HepG2 (cell line): ENCODE data around the gene YPEL3. TPM values are rescaled to one million over a fixed set of nuclear protein-coding genes. Genes with fewer than 3 reads are reported as not detected.
A peak's percentile ranks its signal among the peaks of the same experiment; 100 is the strongest.

Experiments
- AHR ChIP-seq: IDR thresholded peaks from 2 replicates; pipeline ENCODE4 v1.6.1; 2018; ENCODE audit warnings: missing genetic modification reagents, missing compliant biosample characterization
- JARID2 ChIP-seq: sonication (generic); formaldehyde crosslinking; IDR thresholded peaks from 2 replicates; pipeline ENCODE4 v1.8.1; 2023; ENCODE audit warnings: missing genetic modification reagents, inconsistent platforms; ENCODE audit not compliant: insufficient replicate concordance
- MTA1 ChIP-seq: sonication (generic); formaldehyde crosslinking; IDR thresholded peaks from 2 replicates; pipeline ENCODE4 v1.4.0; 2020; ENCODE audit warnings: missing genetic modification reagents, mild to moderate bottlenecking, borderline replicate concordance
- MXD4 ChIP-seq: IDR thresholded peaks from 2 replicates; pipeline ENCODE4 v1.6.1; 2016; ENCODE audit warnings: mild to moderate bottlenecking, missing biosample characterization, missing genetic modification reagents
- NAIF1 ChIP-seq: sonication (generic); formaldehyde crosslinking; IDR thresholded peaks from 2 replicates; pipeline ENCODE4 v1.5.0; 2020; ENCODE audit warnings: mild to moderate bottlenecking, missing genetic modification reagents, borderline replicate concordance
- NCOR1 ChIP-seq: fragments of 200-600 bp; sonication (generic); IDR thresholded peaks from 2 replicates; pipeline ENCODE4 v1.7.0; 2017; ENCODE audit warnings: antibody characterized with exemption, low read length, borderline replicate concordance
- PHB2 ChIP-seq: fragments of 450-650 bp; IDR thresholded peaks from 2 replicates; pipeline ENCODE4 v1.6.1; 2018; ENCODE audit not compliant: partially characterized antibody
- XRCC5 ChIP-seq: fragments of 200-400 bp; formaldehyde crosslinking; optimal IDR thresholded peaks from 2 replicates; pipeline ENCODE3; 2017; ENCODE audit warnings: mild to moderate bottlenecking, low read length
- ZBTB3 ChIP-seq: sonication (generic); formaldehyde crosslinking; IDR thresholded peaks from 2 replicates; pipeline ENCODE4 v1.4.0; 2020; ENCODE audit warnings: low read depth, mild to moderate bottlenecking, moderate library complexity, missing genetic modification reagents, borderline replicate concordance
- ZNF225 ChIP-seq: sonication (generic); formaldehyde crosslinking; IDR thresholded peaks from 2 replicates; pipeline ENCODE4 v1.4.0; 2020; ENCODE audit warnings: mild to moderate bottlenecking, missing genetic modification reagents
- ZNF326 ChIP-seq: sonication (generic); formaldehyde crosslinking; IDR thresholded peaks from 2 replicates; pipeline ENCODE4 v1.4.0; 2020; ENCODE audit warnings: missing genetic modification reagents, borderline replicate concordance
- ZNF782 ChIP-seq: sonication (generic); formaldehyde crosslinking; IDR thresholded peaks from 2 replicates; pipeline ENCODE4 v1.4.0; 2020; ENCODE audit warnings: missing genetic modification reagents, mild to moderate bottlenecking, borderline replicate concordance
- ZNF850 ChIP-seq: sonication (generic); formaldehyde crosslinking; conservative IDR thresholded peaks from 2 replicates; pipeline ENCODE4 v1.9.0; 2021; ENCODE audit warnings: mild to moderate bottlenecking, missing genetic modification reagents
- polyA plus RNA-seq, 8 experiments: library from polyadenylated mRNA; depleted of rRNA in 3 of 8; stranded (reverse) in 7 of 8; unstranded in 1 of 8; fragments of >200 nt; fragmentation: Illumina TruSeq in 4 of 8; extraction: Trizol in 4 of 8; gene quantifications; 2 replicates each; pipeline versions ENCODE4 v1.2.1 to v1.2.3, GENCODE V29; 2011 to 2016; ENCODE audit warnings: low read depth in 4 of 8, missing spikeins in 1 of 8, mixed read lengths in 1 of 8; ENCODE audit not compliant: insufficient read depth in 1 of 8
- total RNA-seq, 5 experiments: library from RNA; depleted of rRNA; stranded (reverse); fragments of >200 nt; fragmentation: Illumina TruSeq; extraction: Trizol; gene quantifications; 2 replicates each; pipeline ENCODE4 v1.2.3, GENCODE V29; 2016; ENCODE audit warnings: low read depth in 1 of 5
- TF ChIP-seq, protein P1 (sequence below): sonication (generic); formaldehyde crosslinking; IDR thresholded peaks from 2 replicates; pipeline ENCODE4 v1.8.0; 2022; ENCODE audit warnings: low read depth, missing genetic modification reagents
- TF ChIP-seq, protein P2 (sequence below): sonication (generic); formaldehyde crosslinking; IDR thresholded peaks from 2 replicates; pipeline ENCODE4 v1.4.0; 2020; ENCODE audit warnings: mild to moderate bottlenecking, missing genetic modification reagents, borderline replicate concordance

The YPEL3 gene
- total and polyA plus RNA-seq, 2 of the 13 experiments (the other 11 are each of a cell fraction or from before 2014, with no cell fraction given): 5.4 to 47.0 TPM

DNA sequence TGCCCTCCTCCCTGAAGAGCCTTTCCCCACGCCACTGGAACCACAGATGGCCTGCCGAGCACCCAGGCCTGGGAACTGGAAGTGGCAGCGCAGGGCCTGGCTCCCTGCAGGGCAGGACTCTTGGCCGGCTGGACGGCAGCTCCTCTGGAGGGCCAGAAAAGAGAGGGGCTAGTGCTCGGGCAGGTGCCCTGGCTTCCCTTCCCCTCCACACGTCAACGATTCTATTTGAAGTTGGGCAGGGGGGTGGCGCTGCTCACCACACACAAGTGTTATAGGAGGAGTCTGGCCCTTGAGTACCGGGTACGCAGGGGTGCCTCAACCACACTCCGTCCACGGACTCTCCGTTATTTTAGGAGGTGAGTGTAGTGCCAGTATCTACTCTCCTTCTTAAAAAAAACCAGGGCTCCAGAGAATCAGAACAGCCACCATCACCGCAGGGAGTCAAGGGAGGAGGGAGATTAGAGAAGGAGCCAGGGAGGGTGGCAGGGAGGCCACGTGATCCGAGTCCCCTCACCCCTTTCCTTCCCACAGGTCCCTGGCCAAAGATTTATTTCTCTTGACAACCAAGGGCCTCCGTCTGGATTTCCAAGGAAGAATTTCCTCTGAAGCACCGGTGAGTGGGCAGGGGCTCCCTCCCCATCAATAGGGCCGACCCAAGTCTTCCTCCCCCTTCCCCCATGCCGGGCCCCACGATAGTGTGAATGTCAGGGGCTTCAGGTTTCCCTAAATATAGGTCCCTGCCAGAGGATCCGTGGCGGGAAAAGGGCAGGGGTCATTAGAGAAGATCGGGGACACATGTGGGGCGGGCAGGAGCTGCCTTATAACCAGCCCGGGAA, 31.9 kb downstream of the YPEL3 start (continued):
- TF ChIP-seq, protein P1, sequence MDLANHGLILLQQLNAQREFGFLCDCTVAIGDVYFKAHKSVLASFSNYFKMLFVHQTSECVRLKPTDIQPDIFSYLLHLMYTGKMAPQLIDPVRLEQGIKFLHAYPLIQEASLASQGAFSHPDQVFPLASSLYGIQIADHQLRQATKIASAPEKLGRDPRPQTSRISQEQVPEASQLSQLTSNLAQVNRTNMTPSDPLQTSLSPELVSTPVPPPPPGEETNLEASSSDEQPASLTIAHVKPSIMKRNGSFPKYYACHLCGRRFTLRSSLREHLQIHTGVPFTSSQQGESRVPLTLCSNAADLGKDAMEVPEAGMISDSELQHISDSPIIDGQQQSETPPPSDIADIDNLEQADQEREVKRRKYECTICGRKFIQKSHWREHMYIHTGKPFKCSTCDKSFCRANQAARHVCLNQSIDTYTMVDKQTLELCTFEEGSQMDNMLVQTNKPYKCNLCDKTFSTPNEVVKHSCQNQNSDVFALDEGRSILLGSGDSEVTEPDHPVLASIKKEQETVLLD (CRISPR knock-in tag): no peak
- TF ChIP-seq ZNF782 (CRISPR knock-in tag) (peak; percentile 27; the same call in 1 of the 2 replicates), MTA1 (peak; percentile 78; the same call in 1 of the 2 replicates), NAIF1 (CRISPR knock-in tag) (peak; percentile 10; the same call in 1 of the 2 replicates), XRCC5 (peak; percentile 83), ZNF850 (CRISPR knock-in tag) (no peak), ZBTB3 (CRISPR knock-in tag) (peak; percentile 75; the same call in 1 of the 2 replicates), NCOR1 (no peak), MXD4 (CRISPR knock-in tag) (peak; percentile 42; the same call in 1 of the 2 replicates), JARID2 (CRISPR knock-in tag) (peak; percentile 38), PHB2 (no peak), ZNF326 (CRISPR knock-in tag) (no peak), ZNF225 (CRISPR knock-in tag) (peak; percentile 16), AHR (peak; percentile 93; the same call in 1 of the 2 replicates)
- TF ChIP-seq, protein P2, sequence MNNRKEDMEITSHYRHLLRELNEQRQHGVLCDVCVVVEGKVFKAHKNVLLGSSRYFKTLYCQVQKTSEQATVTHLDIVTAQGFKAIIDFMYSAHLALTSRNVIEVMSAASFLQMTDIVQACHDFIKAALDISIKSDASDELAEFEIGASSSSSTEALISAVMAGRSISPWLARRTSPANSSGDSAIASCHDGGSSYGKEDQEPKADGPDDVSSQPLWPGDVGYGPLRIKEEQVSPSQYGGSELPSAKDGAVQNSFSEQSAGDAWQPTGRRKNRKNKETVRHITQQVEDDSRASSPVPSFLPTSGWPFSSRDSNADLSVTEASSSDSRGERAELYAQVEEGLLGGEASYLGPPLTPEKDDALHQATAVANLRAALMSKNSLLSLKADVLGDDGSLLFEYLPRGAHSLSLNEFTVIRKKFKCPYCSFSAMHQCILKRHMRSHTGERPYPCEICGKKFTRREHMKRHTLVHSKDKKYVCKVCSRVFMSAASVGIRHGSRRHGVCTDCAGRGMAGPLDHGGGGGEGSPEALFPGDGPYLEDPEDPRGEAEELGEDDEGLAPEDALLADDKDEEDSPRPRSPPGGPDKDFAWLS (CRISPR knock-in tag): no peak; the same call in 1 of the 2 replicates
